HCT116 (cell line): ENCODE measurements around the gene SLC7A10. TPM values are rescaled to one million over a fixed set of nuclear protein-coding genes. Genes with fewer than 3 reads are reported as not detected.

ENCODE experiments used
- ATAC-seq: fragments of 200-7000 bp; cut with Tn5 transposase; 2 replicates; pipeline ENCODE4 v1.9.1; 2020; ENCODE audit warnings: mild to moderate bottlenecking, moderate library complexity
- BruUV-seq: library from RNA; stranded (reverse); fragments of 400-500 nt; replicated peaks from 2 replicates; lab custom pipeline; 2021; lab: Mats Ljungman, UMichigan
- CTCF ChIA-PET: fragments of 300-600 bp; sonication (Branson Sonifier 250); formaldehyde crosslinking; loops from one replicate; lab custom pipeline; 2021; ENCODE audit warnings: antibody characterized with exemption; lab: Charles Lee
- POLR2A ChIA-PET: fragments of 300-600, 350-600 bp; sonication (Branson Sonifier 250); formaldehyde crosslinking; loops from one replicate; lab custom pipeline; 2021; ENCODE audit warnings: antibody characterized with exemption; lab: Charles Lee
- RAD21 ChIA-PET, 2 experiments: fragments of 300-600 bp; sonication (Branson Sonifier 250); formaldehyde crosslinking; loops; one replicate each; lab custom pipeline; 2023; ENCODE audit warnings: low total read pairs in 2 of 2; ENCODE audit not compliant: uncharacterized antibody in 2 of 2, unreplicated experiment in 2 of 2, low non-redundant PET in 1 of 2; lab: Charles Lee
- DNase-seq: peaks from one replicate; pipeline ENCODE4 v3.0.0-alpha.2; 2010; ENCODE audit warnings: low read depth, low spot score
- H2AFZ ChIP-seq: fragments of 200-600 bp; shearing (Covaris generic), sonication (generic); 2 replicates; pipeline ENCODE4 v1.6.1; 2017; ENCODE audit warnings: low read depth, mixed run types, mixed read lengths, antibody characterized with exemption, low read length; ENCODE audit not compliant: poor library complexity, severe bottlenecking
- H3K27ac ChIP-seq: 2 replicates; pipeline ENCODE4 v1.5.1; 2012; ENCODE audit warnings: low read depth, low read length
- H3K27me3 ChIP-seq: fragments of 200-600 bp; sonication (generic); 2 replicates; pipeline ENCODE4 v1.6.1; 2016; ENCODE audit warnings: mixed run types, low read length, mixed read lengths; ENCODE audit not compliant: insufficient read depth
- H3K36me3 ChIP-seq, 2 experiments: fragments of 200-500 bp in 1 of 2; fragments of 200-600 bp in 1 of 2; sonication (Bioruptor generic) in 1 of 2; sonication (generic) in 1 of 2; 2 replicates each; pipeline versions ENCODE4 v1.5.1 to v1.6.1; 2014 to 2016; ENCODE audit warnings: low read length in 2 of 2, inconsistent platforms in 1 of 2, mixed read lengths in 1 of 2, mixed run types in 1 of 2; ENCODE audit not compliant: insufficient read depth in 2 of 2, control insufficient read depth in 1 of 2
- H3K4me1 ChIP-seq, 2 experiments: fragments of 200-600 bp in 1 of 2; sonication (generic) in 1 of 2; 2 replicates each; pipeline versions ENCODE4 v1.5.1 to v1.6.1; 2012 to 2017; ENCODE audit warnings: low read length in 2 of 2, inconsistent platforms in 1 of 2, mild to moderate bottlenecking in 1 of 2, mixed read lengths in 1 of 2, mixed run types in 1 of 2, moderate library complexity in 1 of 2; ENCODE audit not compliant: insufficient read depth in 2 of 2, control insufficient read depth in 1 of 2
- H3K4me2 ChIP-seq: fragments of 200-600 bp; sonication (generic); 2 replicates; pipeline ENCODE4 v1.6.1; 2017; ENCODE audit warnings: mixed run types, low read length, mixed read lengths
- H3K4me3 ChIP-seq, 2 experiments: fragments of 200-600 bp in 1 of 2; sonication (generic) in 1 of 2; replicated peaks in 1 of 2; 2 replicates each; pipeline ENCODE4 v1.5.1; 2011 to 2016; ENCODE audit warnings: low read length in 2 of 2, control low read depth in 1 of 2, low read depth in 1 of 2, mild to moderate bottlenecking in 1 of 2, mixed read lengths in 1 of 2, mixed run types in 1 of 2
- H3K79me2 ChIP-seq: fragments of 200-600 bp; sonication (generic); 2 replicates; pipeline ENCODE4 v1.6.1; 2017; ENCODE audit warnings: mild to moderate bottlenecking, mixed run types, low read length, moderate library complexity, mixed read lengths; ENCODE audit not compliant: insufficient read depth
- H3K9ac ChIP-seq: fragments of 200-600 bp; sonication (generic); 2 replicates; pipeline ENCODE4 v1.6.1; 2016; ENCODE audit warnings: low read length, mixed read lengths
- H3K9me2 ChIP-seq: fragments of 200-600 bp; sonication (generic), shearing (Covaris generic); 2 replicates; pipeline ENCODE4 v1.6.1; 2017; ENCODE audit warnings: mixed run types, mild to moderate bottlenecking, moderate library complexity; ENCODE audit not compliant: insufficient read depth
- H3K9me3 ChIP-seq, 2 experiments: fragments of 200-500 bp in 1 of 2; fragments of 200-600 bp in 1 of 2; sonication (Bioruptor generic) in 1 of 2; sonication (generic) in 1 of 2; 2 replicates each; pipeline ENCODE4 v1.6.1; 2014 to 2017; ENCODE audit warnings: low read length in 2 of 2, mixed read lengths in 2 of 2, inconsistent platforms in 1 of 2, low read depth in 1 of 2, mild to moderate bottlenecking in 1 of 2, mixed run types in 1 of 2, moderate library complexity in 1 of 2; ENCODE audit not compliant: control insufficient read depth in 1 of 2, insufficient read depth in 1 of 2
- H4K20me1 ChIP-seq: fragments of 200-600 bp; sonication (generic), shearing (Covaris generic); 2 replicates; pipeline ENCODE4 v1.6.1; 2017; ENCODE audit warnings: mixed run types, mild to moderate bottlenecking, moderate library complexity; ENCODE audit not compliant: insufficient read depth
- CEBPB ChIP-seq: IDR thresholded peaks from 2 replicates; pipeline ENCODE4 v1.6.1; 2012; ENCODE audit warnings: low read depth
- EZH2 ChIP-seq: fragments of 200-600 bp; sonication (generic); IDR thresholded peaks from 2 replicates; pipeline ENCODE4 v1.6.1; 2017; ENCODE audit warnings: antibody characterized with exemption, mixed run types
- SIN3A ChIP-seq: IDR thresholded peaks from 2 replicates; pipeline ENCODE4 v1.6.1; 2012; ENCODE audit warnings: low read depth
- intact Hi-C: fragments of 100-400 bp; cut with micrococcal nuclease; formaldehyde crosslinking; loops from 2 replicates; pipeline ENCODE4 v1.10.0; 2022
- total RNA-seq: library from RNA; stranded (reverse); gene quantifications from one replicate; pipeline ENCODE4 v1.2.1, GENCODE V29; 2021; ENCODE audit not compliant: unreplicated experiment
- TF ChIP-seq, protein P1 (sequence below), 3 experiments: fragments of 200-600 bp in 1 of 3; sonication (generic) in 1 of 3; IDR thresholded peaks in 2 of 3; conservative IDR thresholded peaks in 1 of 3; 2 replicates each; pipeline ENCODE4 v1.5.1; 2012 to 2017; ENCODE audit warnings: low read depth in 2 of 3, low read length in 2 of 3, antibody characterized with exemption in 1 of 3, borderline replicate concordance in 1 of 3, control low read depth in 1 of 3, mild to moderate bottlenecking in 1 of 3, mixed read lengths in 1 of 3, mixed run types in 1 of 3, moderate library complexity in 1 of 3; ENCODE audit not compliant: insufficient read depth in 1 of 3

SLC7A10 gene
- total RNA-seq, 1 experiment from 2014 or later = 0.25 TPM

DNA sequence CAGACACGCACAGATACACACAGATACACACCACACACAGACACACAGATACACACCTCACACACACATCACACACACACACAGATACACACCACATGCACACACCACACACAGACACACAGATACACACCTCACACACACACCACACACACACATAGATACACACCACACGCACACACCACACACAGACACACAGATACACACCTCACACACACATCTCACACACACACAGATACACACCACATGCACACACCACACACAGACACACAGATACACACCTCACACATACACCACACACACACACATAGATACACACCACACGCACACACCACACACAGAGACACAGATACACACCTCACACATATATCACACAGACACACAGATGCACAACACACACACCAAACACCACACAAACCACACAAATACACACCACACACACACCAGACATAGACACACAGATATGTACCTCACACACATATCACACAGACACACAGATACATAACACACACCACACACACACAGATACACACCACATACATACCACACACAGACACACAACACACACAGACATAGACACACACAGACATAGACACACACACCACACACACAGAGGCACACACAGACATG is 24.2 kb upstream of the SLC7A10 start:
- Histone ChIP-seq H4K20me1 (no peaks in the 10 kb centered on the region), H3K27ac (peak overlapping the region; percentile 22; the same call in 1 of the 2 replicates), H3K9me2 (no peaks in the 10 kb centered on the region), H3K36me3 (no peaks in the 10 kb centered on the region), H2AFZ (no peak overlapping the region), H3K4me3 (peak overlapping the region in 1 of 2 experiments; percentile 20; a peak in 1 of 4 replicates), H3K9me3 (peaks cover 11 to 12% of the 10 kb centered on the region in 2 experiments; a peak in 2 of 4 replicates), H3K9ac (peak overlapping the region; percentile 19; the same call in 1 of the 2 replicates), H3K4me2 (peak overlapping the region; percentile 65), H3K79me2 (no peaks in the 10 kb centered on the region), H3K27me3 (no peaks in the 10 kb centered on the region), H3K4me1 (peaks cover 10 to 15% of the 10 kb centered on the region in 2 experiments; a peak in 3 of 4 replicates)
- POLR2A ChIA-PET = no interaction called here
- no TSS peak for BruUV-seq
- CTCF ChIA-PET = interaction anchor here (0.9 to 1.2 kb wide), 4 partner anchors 11 to 157 kb away, joined by 3 to 7 read pairs (median 4); no protein-coding TSS in a partner anchor
- no peak for DNase-seq
- RAD21 ChIA-PET = no interaction called here
- intact Hi-C loops = loop anchor here (5.0 kb wide), 1 partner anchor 52 kb away; the partner anchor contains the start of gene CEBPA
- TF ChIP-seq CEBPB = no peak
- no peak for TF ChIP-seq EZH2
- no peak for ATAC-seq

DNA sequence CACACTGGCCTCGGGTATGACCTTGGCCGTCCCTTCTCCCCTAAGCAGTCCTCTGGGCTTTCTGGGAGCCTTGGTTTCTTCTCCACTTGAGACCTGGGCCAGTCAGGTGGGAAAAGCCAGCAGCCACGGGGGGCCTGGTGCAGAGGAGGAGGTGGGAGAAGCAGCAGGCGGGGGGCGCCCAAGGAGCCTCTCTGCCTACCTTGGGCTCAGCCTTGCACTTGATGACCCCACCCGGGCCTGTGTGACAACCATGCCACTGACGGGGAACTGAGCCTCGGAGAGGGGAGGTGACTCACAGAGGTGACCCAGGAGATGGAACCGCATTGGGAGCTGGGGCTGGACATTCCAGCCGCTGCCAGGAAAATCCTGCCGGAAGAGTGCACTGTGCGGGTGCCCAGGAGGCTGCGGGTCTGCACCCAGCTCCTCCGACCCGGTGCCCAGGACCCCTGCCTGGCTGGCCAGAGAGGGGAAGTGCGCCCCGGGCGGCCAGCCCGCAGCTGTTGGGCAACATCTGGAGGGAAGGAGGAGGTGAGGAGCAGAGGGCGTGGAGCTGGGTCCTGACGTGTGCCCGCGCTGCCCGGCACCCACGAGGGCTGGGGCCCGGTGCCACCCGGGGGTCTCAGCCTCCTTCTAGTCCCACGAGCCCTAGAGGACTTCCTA is 23.4 kb upstream of the SLC7A10 start:
- Histone ChIP-seq H3K79me2 (no peaks in the 10 kb centered on the region), H3K4me2 (peak overlapping the region; percentile 65), H2AFZ (peak overlapping the region; percentile 40), H4K20me1 (no peaks in the 10 kb centered on the region), H3K27ac (peak overlapping the region; percentile 22; the same call in 1 of the 2 replicates), H3K4me1 (peaks cover 10 to 15% of the 10 kb centered on the region in 2 experiments; a peak in 3 of 4 replicates), H3K27me3 (no peaks in the 10 kb centered on the region), H3K9ac (peak overlapping the region; percentile 19; the same call in 1 of the 2 replicates), H3K4me3 (peak overlapping the region in 1 of 2 experiments; percentile 20; a peak in 2 of 4 replicates), H3K36me3 (no peaks in the 10 kb centered on the region), H3K9me3 (peaks cover 11 to 13% of the 10 kb centered on the region in 2 experiments; a peak in 2 of 4 replicates), H3K9me2 (no peaks in the 10 kb centered on the region)
- POLR2A ChIA-PET = no interaction called here
- DNase-seq (no peak), ATAC-seq (peak; percentile 75)
- intact Hi-C loops = loop anchor here (5.0 kb wide), 1 partner anchor 53 kb away; the partner anchor contains the start of gene CEBPA
- no TSS peak for BruUV-seq
- CTCF ChIA-PET = interaction anchor here (0.9 to 1.2 kb wide), 4 partner anchors 11 to 158 kb away, joined by 3 to 7 read pairs (median 4); no protein-coding TSS in a partner anchor
- RAD21 ChIA-PET = no interaction called here
- TF ChIP-seq, protein P1, sequence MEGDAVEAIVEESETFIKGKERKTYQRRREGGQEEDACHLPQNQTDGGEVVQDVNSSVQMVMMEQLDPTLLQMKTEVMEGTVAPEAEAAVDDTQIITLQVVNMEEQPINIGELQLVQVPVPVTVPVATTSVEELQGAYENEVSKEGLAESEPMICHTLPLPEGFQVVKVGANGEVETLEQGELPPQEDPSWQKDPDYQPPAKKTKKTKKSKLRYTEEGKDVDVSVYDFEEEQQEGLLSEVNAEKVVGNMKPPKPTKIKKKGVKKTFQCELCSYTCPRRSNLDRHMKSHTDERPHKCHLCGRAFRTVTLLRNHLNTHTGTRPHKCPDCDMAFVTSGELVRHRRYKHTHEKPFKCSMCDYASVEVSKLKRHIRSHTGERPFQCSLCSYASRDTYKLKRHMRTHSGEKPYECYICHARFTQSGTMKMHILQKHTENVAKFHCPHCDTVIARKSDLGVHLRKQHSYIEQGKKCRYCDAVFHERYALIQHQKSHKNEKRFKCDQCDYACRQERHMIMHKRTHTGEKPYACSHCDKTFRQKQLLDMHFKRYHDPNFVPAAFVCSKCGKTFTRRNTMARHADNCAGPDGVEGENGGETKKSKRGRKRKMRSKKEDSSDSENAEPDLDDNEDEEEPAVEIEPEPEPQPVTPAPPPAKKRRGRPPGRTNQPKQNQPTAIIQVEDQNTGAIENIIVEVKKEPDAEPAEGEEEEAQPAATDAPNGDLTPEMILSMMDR (IDR thresholded peaks at IDR 0.05 in 2 of 3, conservative IDR thresholded peaks at IDR 0.05 in 1 of 3; ENCODE audit: borderline replicate concordance in 1 of 3, insufficient read depth in 1 of 3, low read depth in 2 of 3, low read length in 2 of 3) = peak in 2 of 3 experiments; percentile 16 to 20; a peak in 2 of 6 replicates
- no peak for TF ChIP-seq SIN3A
